Effector memory CD8-positive, alpha-beta T cell (primary cell): ENCODE results near the gene ASB12.
A peak's percentile ranks its signal among the peaks of the same experiment; 100 is the strongest.

Source experiments
- ATAC-seq: fragments of 150-1000 bp; cut with Tn5 transposase; replicated peaks from 2 replicates; pipeline ENCODE4 v1.10.0; 2021; ENCODE audit warnings: mild to moderate bottlenecking, moderate library complexity
- DNase-seq, 3 experiments: peaks; one replicate each; pipeline ENCODE4 v3.0.0; 2021
- H3K27ac Mint-ChIP-seq, 2 donors: one replicate each; pipeline ENCODE4 v1.8.0; 2022; ENCODE audit warnings: mild to moderate bottlenecking in 2 of 2, mixed read lengths in 2 of 2, moderate library complexity in 2 of 2
- H3K27me3 Mint-ChIP-seq, 2 donors: one replicate each; pipeline ENCODE4 v1.8.0; 2022; ENCODE audit warnings: mixed read lengths in 2 of 2
- H3K36me3 Mint-ChIP-seq: one replicate; pipeline ENCODE4 v1.8.0; 2022; ENCODE audit warnings: mild to moderate bottlenecking, moderate library complexity, mixed read lengths; ENCODE audit not compliant: insufficient read depth
- H3K4me1 Mint-ChIP-seq, 2 donors: one replicate each; pipeline ENCODE4 v1.8.0; 2022; ENCODE audit warnings: low read depth in 2 of 2, mixed read lengths in 2 of 2
- H3K4me3 Mint-ChIP-seq, 2 donors: one replicate each; pipeline ENCODE4 v1.8.0; 2022; ENCODE audit warnings: mild to moderate bottlenecking in 2 of 2, mixed read lengths in 2 of 2, moderate library complexity in 2 of 2
- H3K9me3 Mint-ChIP-seq, 2 donors: one replicate each; pipeline ENCODE4 v1.8.0; 2022; ENCODE audit warnings: mixed read lengths in 2 of 2

Gene ASB12

DNA sequence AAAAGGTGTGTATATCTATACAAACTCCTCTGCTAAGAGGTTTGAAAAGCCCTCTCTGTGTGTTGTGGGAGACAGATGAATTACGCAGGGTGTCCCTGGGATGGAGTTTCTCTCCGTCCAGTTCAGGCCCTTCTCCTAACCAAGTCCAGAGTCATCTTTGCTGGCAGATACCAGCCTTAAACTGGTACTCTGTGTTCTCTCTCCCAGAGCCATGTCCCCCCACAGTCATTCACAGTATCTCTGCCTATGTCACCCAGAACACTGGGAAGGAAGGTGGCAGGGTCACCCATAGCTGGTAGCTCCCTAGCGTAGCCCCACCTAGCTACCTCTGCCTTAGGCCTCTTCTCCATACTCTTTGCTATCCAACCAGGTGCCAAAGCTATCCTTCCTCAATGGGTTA lies 33.8 kb downstream of the ASB12 start:
- no peak for ATAC-seq
- Mint-ChIP-seq H3K27ac (peak overlapping the region in 1 of 2 donors; percentile 56), H3K4me3 (no peak overlapping the region), H3K36me3 (no peaks in the 10 kb centered on the region), H3K4me1 (peaks cover 3 to 14% of the 10 kb centered on the region in 2 donors), H3K9me3 (no peaks in the 10 kb centered on the region), H3K27me3 (no peaks in the 10 kb centered on the region)
- DNase-seq = no peak

DNA sequence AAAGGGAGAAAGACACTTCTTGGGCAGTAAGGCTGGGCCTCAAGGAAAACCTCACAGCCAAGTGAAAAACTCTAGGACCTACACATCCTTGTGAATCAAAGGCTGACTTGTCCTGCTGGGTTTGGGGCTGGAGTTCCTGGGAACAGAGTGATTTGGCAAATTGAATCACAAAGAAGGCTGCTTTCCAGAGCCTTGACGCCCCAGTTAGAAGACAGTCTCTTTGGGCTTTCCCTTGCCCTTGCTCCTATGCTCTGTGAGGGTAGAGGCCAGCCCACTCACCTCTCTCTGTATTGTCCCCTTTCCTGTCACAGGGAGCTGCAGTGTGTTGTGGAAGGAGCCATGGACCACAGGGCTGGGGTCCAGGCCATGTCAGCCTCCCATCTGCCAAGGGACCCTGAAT lies 34.5 kb downstream of the ASB12 start:
- DNase-seq (no peak), ATAC-seq (no peak)
- H3K27me3 Mint-ChIP-seq = no peaks in the 10 kb centered on the region
- no peaks in the 10 kb centered on the region for H3K9me3 Mint-ChIP-seq
- H3K4me1 Mint-ChIP-seq = peaks cover 3 to 14% of the 10 kb centered on the region in 2 donors
- H3K4me3 Mint-ChIP-seq = no peak overlapping the region
- no peaks in the 10 kb centered on the region for H3K36me3 Mint-ChIP-seq
- H3K27ac Mint-ChIP-seq = peak overlapping the region in 1 of 2 donors; percentile 10

DNA sequence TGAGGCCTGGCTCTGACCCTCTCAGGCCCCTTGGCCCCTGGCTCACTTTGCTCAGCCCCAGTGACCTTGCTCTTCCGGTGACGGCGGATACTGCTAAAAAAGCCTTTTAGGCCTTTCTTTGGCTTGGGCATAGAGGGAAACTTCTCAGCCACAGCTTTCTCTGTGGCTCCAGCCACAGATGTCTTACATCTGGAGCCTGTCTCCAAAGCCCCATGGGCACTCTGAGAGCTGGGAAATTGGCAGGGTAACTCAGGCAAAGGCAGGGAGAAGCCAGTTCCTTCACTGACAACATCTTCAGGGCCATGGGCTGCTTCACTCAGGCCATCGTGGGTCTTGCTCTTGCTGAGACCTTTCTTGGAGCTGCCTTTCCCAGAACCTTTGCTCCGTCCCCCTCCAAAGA lies 37.7 kb downstream of the ASB12 start:
- Mint-ChIP-seq H3K4me1 (no peaks in the 10 kb centered on the region), H3K9me3 (no peaks in the 10 kb centered on the region), H3K27me3 (no peaks in the 10 kb centered on the region), H3K27ac (no peak overlapping the region), H3K36me3 (no peaks in the 10 kb centered on the region), H3K4me3 (no peak overlapping the region)
- DNase-seq (no peak), ATAC-seq (no peak)

DNA sequence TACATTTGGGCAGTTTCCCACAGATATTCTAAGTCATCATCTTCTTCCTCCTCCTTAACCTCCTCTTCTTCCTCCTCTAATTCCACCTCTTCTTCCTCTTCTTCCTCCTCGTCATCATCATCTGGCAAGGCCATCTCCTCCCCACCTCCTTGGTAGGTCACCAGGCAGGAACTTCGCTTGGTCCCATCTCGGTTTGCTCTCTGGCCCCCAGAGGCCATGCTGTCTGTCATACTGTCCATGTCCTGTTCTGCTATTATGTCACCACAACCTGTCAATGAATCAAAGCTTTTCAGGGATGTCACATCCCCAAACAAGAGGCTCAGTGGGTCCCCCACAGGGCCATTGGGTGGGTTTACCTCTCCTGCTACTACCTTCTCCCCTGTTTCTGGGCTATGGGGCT lies 38.4 kb downstream of the ASB12 start:
- no peaks in the 10 kb centered on the region for H3K27me3 Mint-ChIP-seq
- no peak for ATAC-seq
- H3K4me3 Mint-ChIP-seq = no peak overlapping the region
- no peaks in the 10 kb centered on the region for H3K4me1 Mint-ChIP-seq
- DNase-seq = no peak
- no peaks in the 10 kb centered on the region for H3K9me3 Mint-ChIP-seq
- H3K27ac Mint-ChIP-seq = no peak overlapping the region
- H3K36me3 Mint-ChIP-seq = no peaks in the 10 kb centered on the region

DNA sequence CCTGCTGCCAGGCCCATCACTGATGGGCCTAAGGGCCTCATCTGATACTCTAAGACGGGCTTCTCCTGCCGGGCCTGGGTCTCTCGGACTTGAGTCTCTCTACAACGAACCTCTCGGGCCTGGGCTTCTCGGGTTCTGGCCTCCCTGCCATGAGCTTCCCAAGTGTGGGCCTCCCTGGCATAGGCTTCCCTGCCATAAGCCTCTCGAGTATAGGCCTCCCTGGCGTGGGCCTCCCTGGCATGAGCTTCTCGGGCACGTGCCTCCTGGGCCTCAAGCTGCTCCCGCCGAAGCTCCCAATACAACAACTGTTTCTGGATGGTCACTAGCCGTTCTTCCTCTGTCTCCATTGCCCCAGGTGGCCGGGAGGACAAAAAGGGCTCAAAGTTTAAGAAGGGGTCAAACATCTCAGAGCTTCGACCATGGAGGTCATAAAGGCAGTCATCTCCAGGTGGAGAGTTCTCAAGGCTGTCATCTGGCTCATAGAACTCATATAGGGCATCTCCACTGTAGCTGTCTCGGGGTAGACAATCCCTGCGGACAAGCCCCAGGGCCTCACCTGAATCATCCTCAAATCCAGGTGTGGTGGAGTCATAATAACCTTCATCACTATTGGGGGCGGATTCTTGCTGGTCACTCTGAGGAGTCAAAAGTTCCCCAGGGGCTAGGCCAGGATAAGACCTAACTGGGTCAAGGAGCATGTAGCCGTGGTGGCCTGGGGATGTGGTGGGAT lies 39.0 kb downstream of the ASB12 start:
- ATAC-seq = no peak
- Mint-ChIP-seq H3K36me3 (no peaks in the 10 kb centered on the region), H3K27me3 (no peaks in the 10 kb centered on the region), H3K4me3 (no peak overlapping the region), H3K4me1 (no peaks in the 10 kb centered on the region), H3K9me3 (no peaks in the 10 kb centered on the region), H3K27ac (no peak overlapping the region)
- no peak for DNase-seq

DNA sequence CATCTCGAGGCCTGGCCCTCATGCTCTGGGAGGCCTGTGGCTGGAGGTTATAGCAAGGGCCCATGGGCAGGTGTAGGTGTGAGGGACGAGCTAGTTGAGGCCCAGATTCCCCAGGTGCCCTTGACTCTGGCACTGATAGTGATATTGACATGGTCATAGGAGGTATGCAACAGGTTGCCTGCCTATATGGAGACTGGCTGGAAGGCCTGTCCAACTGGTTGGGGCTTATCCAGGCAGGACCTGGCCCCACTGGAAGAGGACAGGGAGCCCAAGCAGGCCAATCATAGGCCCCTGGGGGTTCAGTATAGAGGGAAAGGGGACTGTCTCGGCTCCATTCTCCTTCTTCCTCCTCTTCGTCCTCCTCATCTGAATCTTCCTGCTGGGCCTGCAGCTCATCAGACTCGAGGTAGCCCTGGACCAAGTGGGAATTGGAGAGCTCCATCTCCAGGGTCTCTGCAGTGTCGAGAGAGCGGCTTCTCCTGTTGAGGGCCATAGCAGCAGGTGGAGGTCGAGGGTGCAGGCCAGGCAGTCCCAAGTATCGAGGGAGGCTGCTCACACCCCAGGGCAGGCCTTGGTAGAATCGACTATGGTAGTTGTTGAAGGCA lies 40.2 kb downstream of the ASB12 start:
- no peaks in the 10 kb centered on the region for H3K36me3 Mint-ChIP-seq
- DNase-seq = no peak
- H3K27me3 Mint-ChIP-seq = no peaks in the 10 kb centered on the region
- no peak overlapping the region for H3K27ac Mint-ChIP-seq
- ATAC-seq = no peak
- H3K4me3 Mint-ChIP-seq = no peak overlapping the region
- H3K4me1 Mint-ChIP-seq = peaks cover 0 to 4% of the 10 kb centered on the region in 2 donors
- H3K9me3 Mint-ChIP-seq = no peaks in the 10 kb centered on the region

DNA sequence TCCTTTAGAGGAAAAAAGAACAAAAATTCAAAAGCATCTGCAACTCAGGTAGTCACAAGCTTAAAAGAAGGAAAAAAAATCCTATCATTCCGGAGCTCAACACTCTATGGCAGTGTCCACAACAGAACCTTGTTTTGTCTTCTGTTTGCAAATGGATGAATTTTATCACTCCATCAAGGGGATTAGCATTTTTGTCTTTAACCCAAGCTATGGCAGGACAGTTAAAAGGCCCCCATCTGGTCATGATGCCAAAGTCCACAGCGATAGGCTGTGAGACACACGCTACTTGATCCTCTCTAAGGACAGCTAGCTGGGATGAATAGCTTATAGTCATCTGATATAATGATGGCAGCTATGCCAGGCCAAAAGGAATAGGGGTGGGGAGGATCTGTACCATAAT lies 41.5 kb downstream of the ASB12 start:
- no peak overlapping the region for H3K27ac Mint-ChIP-seq
- no peak for DNase-seq
- H3K27me3 Mint-ChIP-seq = no peaks in the 10 kb centered on the region
- no peaks in the 10 kb centered on the region for H3K9me3 Mint-ChIP-seq
- H3K4me3 Mint-ChIP-seq = no peak overlapping the region
- peaks cover 0 to 4% of the 10 kb centered on the region in 2 donors for H3K4me1 Mint-ChIP-seq
- no peak for ATAC-seq
- no peaks in the 10 kb centered on the region for H3K36me3 Mint-ChIP-seq

DNA sequence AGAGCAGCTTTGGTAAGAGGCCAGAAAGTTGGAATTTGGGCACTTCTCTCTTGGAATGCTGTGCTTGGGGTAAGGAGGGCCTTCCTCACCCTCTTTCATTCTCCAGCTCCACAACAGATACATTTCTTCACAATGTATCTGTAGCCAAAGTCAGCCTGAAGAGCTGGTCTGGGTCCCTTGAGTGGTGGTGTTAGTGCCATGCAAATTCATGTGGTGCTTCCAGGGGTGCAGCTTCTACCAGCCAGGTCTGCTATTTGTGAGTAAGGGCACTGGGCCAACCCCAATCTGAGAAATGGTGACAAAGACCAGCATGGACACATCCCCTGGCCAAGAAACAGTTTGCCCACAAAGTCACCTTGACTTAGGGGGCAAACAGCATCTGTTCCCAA lies 42.7 kb downstream of the ASB12 start:
- no peaks in the 10 kb centered on the region for H3K36me3 Mint-ChIP-seq
- DNase-seq = no peak
- H3K4me1 Mint-ChIP-seq = peaks cover 0 to 4% of the 10 kb centered on the region in 2 donors
- no peaks in the 10 kb centered on the region for H3K27me3 Mint-ChIP-seq
- no peaks in the 10 kb centered on the region for H3K9me3 Mint-ChIP-seq
- no peak overlapping the region for H3K4me3 Mint-ChIP-seq
- ATAC-seq = no peak
- H3K27ac Mint-ChIP-seq = no peak overlapping the region

DNA sequence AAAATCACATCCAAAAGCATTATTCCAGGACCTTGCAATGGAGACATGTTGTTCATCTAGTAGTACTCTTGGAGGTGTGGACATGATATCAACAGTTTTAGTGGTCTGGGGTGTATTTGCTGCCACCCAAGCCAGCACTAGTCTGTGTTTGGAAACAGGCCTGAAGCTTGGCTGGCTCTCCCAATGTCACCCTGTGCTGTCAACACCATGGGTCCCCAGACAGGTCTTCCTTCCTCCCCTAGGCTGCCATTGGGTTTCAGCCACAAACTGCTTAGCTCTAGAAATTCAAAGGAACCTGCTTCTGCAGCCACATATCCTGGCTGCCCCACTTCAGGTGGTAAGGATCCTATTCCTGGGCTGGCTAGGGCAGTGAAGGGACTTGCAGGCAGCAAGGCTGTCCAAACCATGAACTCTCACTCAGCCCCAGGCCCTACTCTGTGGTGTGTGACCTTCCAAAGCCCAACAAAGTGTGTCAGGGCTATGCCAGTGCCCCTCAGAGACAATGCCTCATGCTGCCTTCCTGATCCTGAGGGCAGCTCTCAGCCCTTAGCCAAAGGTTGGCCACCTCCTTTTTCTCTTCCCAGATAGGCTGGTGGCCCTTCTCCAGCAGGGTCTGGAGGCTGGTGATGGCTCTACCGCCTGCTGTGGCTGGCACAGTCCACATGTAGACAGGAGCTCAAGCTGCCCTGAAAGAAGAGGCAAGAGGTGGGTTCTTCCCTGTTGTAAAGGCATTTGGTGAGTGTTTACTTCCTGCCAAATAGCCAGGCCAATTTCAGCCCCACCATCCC lies 43.2 kb downstream of the ASB12 start:
- Mint-ChIP-seq H3K4me3 (no peak overlapping the region), H3K9me3 (no peaks in the 10 kb centered on the region), H3K36me3 (no peaks in the 10 kb centered on the region), H3K27ac (no peak overlapping the region), H3K27me3 (no peaks in the 10 kb centered on the region), H3K4me1 (peaks cover 0 to 4% of the 10 kb centered on the region in 2 donors)
- DNase-seq (no peak), ATAC-seq (no peak)

DNA sequence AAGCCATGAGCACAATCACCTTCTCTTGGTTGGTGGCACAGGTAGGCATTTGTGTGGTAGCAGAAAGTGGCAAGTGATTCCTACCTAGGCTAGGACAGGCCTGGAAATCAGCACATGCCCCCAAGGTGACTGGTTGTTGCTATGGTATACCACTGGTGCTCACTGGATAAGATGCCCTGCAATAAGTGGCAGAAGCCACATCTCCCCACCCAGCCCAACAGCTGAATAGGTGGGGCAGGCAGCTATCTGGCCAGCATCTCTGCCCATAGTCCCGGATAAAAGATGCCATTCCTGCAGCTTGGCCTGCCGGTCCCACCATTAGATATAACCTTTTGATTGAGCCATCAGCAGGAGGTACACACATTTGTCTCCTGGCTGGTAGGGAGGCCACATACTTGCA lies 46.0 kb downstream of the ASB12 start:
- H3K27ac Mint-ChIP-seq = no peak overlapping the region
- H3K9me3 Mint-ChIP-seq = no peaks in the 10 kb centered on the region
- ATAC-seq (no peak), DNase-seq (no peak)
- H3K36me3 Mint-ChIP-seq = no peaks in the 10 kb centered on the region
- peaks cover 0 to 4% of the 10 kb centered on the region in 2 donors for H3K4me1 Mint-ChIP-seq
- H3K4me3 Mint-ChIP-seq = no peak overlapping the region
- H3K27me3 Mint-ChIP-seq = no peaks in the 10 kb centered on the region

DNA sequence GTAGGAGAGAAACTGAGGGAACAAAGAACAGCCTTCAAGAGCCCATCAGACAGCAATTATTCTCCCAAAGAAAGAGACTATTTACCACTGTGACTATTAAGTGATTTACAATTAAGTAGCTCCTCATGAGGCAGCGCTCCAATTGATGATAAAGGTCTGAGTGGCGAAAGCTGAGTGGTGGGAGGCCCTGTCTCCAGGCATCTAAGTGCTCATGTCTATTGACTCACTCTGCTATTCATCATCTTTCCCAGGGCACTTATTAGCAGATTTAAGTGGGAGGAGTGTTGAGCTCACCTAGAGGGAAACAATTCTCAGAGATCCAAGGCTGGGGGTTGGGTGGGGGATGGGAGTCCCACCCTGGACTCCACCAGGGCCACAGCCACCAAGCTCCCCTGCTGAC lies 48.2 kb downstream of the ASB12 start:
- H3K4me1 Mint-ChIP-seq = peaks cover 0 to 4% of the 10 kb centered on the region in 2 donors
- H3K27me3 Mint-ChIP-seq = no peaks in the 10 kb centered on the region
- DNase-seq (no peak), ATAC-seq (no peak)
- no peaks in the 10 kb centered on the region for H3K36me3 Mint-ChIP-seq
- no peaks in the 10 kb centered on the region for H3K9me3 Mint-ChIP-seq
- H3K27ac Mint-ChIP-seq = no peak overlapping the region
- H3K4me3 Mint-ChIP-seq = no peak overlapping the region

DNA sequence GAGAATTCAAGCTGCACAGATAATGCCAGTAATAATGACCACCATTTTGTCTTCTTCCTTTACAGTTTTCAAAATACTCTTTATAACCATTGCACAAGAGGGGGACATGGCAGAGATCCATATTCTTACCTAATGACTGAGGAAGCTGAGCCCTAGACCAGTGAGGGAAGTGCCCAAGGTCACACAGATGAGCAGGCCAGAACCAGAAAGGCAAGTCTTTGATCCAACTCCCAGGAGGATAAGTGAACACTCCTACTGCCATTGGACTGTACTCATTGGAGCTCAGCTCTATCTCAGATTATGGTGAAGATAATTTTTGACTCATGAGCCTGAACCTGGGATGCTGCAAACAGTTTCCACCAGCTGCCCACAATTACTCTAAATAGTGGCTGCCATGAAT lies 53.5 kb downstream of the ASB12 start:
- Mint-ChIP-seq H3K4me3 (no peak overlapping the region), H3K27ac (no peak overlapping the region), H3K4me1 (no peaks in the 10 kb centered on the region), H3K36me3 (no peaks in the 10 kb centered on the region), H3K27me3 (no peaks in the 10 kb centered on the region), H3K9me3 (no peaks in the 10 kb centered on the region)
- ATAC-seq = no peak
- DNase-seq = no peak
